Activated CD4-positive, alpha-beta T cell treated with anti-CD3 and anti-CD28 coated beads for 24 hours (primary cell): ENCODE measurements around the gene TMEM128.
A peak's percentile ranks its signal among the peaks of the same experiment; 100 is the strongest.
"Not testable (repeated sequence)": the region's sequence is repeated elsewhere in the genome, so short reads cannot be mapped to it uniquely, and the experiment has no call there.

Source experiments
- DNase-seq, 2 donors: peaks; one replicate each; pipeline ENCODE4 v3.0.0-alpha.2; 2020; ENCODE audit warnings: low read depth in 2 of 2

Gene TMEM128, protein sequence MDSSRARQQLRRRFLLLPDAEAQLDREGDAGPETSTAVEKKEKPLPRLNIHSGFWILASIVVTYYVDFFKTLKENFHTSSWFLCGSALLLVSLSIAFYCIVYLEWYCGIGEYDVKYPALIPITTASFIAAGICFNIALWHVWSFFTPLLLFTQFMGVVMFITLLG

DNA sequence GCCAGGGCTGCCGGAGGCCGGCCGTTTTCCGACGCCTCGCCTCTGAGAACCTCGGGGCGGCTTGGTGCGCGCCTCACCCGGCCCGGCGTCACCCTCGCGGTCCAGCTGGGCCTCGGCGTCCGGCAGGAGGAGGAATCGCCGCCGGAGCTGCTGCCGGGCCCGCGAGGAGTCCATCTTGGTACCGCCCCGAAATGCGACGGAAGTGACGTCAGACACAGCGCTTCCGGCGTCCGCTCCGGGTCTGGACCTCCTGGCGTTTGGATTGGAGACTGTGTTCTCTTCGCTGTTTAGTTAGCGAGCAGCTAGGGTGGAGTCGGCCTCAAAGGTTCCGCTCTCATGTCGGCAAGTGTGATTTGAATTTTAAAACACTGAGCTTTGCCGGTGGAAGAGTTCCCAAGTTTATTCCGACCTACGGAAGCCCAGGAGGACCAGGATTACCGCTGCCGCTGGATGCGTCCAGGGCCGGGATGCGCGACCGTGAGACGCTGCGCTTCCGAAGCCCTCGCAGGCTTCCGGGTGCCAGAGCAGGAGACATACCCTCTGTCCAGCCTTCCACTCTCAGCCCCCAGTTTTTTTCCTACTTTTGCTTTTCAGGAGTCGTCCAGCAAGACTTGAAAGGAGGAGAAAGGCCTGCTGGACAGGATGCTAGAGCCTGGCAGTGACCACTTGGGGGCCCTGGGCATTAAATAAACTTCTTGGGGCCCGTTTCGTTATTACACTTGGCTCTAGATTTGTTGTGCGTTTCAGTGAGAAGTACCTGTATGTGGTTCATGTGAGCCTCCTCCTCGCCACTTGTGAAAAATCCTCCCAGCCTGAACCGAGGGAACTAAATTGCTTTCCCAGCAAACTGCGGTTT is at the start of gene TMEM128:
TMEM128 (minus strand) TSS at position 195 of the 856 bp plus-strand sequence; CDS start at position 174, 21 bp downstream.
- DNase-seq: peak; percentile 86 to 89

DNA sequence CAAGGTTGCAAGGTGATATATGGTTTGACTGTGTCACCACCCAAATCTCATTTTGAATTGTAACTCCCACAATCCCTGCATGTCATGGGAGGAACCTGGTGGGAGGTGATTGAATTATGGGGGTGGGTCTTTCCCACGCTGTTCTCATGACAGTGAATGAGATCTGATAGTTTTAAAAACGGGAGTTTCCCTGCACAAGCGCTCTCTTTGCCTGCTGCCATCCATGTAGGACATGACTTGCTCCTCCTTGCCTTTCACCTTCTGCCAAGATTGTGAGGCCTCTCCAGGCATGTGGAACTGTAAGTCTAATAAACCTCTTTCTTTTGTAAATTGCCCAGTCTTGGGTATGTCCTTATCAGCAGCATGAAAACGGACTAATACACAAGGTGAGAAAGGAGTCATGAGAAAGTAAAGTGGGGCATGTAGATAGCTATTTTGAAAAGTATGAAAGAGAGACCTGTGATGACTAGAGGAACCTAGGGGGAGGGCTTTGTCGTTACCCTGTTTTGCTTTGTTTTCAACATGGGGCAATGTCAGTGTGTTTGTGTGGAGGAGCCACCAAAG is 48.3 kb upstream of the TMEM128 start:
- no peak for DNase-seq

DNA sequence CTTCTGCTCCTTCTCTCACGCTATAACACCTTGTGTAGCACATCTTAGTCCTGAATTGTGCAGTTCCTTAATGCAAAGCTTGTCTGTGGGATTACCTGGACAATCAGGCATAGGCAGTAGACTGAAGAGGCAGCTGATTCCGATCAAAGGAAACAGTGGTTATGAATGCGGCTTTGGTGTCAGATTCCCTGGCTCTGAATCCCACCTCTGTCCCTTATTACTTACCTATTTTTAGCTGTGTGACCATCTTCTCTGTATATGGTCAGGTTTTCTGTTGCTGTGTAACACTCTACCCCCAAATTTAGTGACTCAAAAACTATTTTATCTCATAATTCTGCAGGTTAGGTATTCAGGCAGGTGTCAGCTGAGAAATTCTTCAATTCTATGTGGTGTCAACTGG is 45.3 kb upstream of the TMEM128 start:
- no peak for DNase-seq

DNA sequence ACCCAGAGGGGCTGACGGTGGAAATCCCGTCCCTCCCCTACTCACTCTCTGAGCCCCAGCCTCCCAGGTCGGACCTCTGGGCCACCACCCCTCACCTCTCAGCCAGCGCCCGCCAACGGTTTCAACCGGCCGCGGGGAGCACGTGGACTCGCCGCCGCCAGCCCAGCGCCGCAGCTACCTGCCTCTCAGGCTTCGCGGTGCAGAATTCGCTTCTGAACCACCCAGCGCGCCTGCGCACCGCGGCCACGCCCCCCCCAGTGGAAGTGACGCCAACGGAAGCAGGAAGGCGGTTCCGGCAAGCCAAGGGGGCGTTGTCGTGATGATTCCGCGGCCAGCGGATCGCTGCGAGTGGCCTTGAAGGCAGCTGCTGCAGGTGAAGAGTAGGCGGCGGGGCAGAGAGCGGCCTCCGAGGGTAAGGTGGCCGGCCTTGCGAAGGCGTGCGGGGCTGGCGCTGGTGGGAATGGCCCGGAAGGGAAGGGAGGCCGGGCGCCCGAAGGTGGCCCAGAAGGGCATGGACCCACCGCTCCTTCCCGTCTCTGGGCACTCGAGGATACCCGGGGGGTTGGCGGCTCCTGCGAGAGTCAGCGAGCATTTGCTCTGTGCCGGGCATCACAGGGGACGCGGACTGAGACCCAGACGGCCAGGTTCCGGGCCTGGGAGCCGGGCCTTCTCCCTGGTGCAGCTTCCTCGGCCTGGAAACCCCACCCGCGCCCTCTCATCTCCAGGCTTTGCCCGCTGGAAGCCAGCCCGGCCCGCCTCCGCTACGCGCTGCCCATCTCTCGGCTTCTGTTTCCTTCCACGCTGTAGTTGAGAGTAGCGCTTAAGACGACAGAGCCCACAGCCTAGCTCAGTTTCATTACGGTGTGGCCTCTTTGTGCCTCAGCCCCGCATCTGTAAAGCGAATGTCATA is 42.2 kb upstream of the TMEM128 start, which contains the start of the genes LYAR and ZBTB49:
LYAR (minus strand) TSS at position 214 of the 910 bp plus-strand sequence. CDS start 6,412 bp downstream, outside the sequence.
ZBTB49 (plus strand) TSS at position 311 of the 910 bp plus-strand sequence. CDS start 9,695 bp downstream, outside the sequence.
- peak; percentile 96 to 97 for DNase-seq

DNA sequence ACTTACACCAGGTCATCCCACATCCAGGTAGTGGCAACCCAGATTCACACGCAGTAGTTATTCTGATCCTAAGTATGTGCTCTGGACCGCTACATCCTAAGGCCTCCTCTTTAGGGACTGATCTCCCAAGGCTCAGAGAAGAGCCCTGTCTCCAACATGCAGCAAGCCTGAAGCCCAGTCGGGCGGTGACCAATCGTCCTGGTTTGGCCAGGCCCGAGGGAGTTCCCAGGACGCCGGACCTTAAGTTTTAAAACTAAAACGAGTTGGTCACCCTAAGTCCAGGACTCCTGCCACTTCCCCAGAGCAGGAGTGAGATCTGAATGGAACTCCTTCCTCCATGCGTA is 41.5 kb upstream of the TMEM128 start:
- DNase-seq: peak in 1 of 2 donors; percentile 2

DNA sequence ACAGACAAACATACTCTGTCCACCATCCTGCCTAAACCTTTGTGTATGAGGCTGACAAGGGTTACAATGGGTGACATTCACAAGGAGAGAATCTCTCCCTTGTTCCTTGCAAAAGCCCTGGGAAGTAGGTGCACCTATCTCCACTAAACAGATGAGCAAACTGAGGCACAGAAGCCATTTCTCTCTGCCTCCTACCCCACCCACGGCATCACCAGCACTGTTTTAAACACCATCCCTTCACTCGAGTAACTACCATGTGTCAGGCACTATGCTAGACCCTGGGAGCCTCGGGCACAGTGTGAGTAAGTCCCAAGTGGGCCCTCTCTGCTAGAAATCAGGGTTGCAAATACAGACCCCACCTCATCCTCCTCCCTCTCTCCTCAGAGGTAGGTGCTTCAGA is 41.0 kb upstream of the TMEM128 start:
- DNase-seq: no peak

DNA sequence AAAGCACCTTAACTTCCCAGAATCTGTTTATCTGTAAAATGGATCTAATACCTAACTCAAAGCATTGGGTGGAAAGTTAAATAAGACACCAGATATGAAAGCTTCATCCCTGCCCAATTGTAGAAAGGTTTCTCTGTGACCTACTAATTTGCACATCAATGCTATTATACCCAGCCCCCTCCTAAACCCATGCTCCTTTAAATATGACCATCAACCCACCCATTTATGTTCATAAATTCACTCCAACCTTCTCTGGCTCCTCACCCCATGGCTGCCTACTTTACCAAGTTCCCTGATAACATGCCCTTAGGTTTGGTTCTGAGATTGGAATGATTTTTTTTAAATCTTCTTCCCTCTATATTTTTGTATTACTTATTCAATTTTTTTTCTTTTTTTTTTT is 40.1 kb upstream of the TMEM128 start:
- no peak for DNase-seq

DNA sequence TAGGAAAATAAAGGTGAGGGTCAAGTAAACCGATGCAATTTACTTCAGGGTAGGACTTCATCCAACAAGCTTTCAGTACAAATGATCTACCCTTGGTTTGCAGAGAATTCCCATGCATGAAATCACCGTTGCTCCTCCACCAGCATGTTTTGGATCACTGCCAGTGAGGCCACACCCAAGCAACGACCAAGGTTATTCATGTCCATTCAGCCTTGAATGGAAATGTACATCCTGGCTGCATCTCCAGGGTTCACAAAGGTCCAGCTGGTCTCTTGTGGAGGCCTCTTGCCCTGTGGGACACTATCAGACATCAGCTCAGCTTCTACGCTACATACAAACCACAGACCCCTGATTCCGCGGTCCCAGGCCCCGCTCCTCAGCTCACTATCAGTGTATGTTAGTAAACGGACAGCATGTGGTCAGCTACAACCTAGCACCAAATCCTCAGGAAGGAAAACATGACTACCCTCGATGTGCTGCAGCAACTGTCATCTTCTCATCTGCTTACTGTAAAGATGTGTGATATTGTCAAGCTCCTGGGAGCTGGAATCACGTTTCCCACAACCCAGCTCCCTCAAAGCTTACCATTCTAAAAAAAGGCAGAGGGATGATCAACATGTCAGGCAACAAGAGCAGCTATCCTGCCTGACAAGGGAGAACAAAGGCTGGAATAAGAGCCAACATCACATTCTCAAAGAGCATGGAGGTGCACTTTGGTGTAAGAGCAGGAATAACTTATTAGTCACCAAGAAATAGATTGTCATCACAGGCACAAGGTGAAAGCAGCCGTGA is 37.0 kb upstream of the TMEM128 start:
- no peak for DNase-seq

DNA sequence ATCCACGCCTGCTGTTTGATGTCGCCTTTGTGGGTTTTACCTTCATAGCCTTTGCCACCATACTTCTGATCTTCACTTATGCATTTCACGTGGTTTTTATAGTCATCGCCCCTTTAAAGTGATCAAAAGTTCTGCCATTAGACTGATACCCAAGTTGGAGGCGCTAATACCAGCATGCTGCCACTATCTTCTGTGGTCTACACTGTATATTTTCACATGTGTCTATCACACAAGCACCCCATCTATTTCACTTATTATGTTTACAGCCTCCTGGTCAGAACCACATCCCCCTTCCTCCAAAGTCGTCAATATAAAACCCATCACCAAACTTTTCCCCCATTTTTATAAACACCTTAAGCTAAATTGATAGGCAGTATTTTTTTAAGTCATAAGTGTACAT is 33.8 kb upstream of the TMEM128 start:
- DNase-seq: no peak

DNA sequence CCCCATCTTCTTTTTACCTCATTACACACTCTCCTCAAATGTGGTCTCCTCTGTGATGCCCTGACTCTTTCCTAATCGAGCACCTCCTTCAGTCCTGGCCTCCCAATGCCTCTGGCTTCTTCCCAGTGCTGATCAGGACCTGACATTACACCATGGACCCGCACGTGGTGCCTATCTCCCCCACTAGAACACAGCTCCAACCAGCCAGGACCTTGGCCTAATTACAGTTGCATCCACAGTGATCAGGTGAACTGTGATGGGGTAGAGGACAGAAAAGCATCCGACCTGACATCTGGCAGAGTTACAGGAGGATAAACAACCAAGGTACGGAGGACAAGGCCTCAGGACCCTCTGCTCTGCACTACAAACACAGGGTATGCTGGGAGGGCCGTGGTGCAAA is 29.5 kb upstream of the TMEM128 start:
- no peak for DNase-seq

DNA sequence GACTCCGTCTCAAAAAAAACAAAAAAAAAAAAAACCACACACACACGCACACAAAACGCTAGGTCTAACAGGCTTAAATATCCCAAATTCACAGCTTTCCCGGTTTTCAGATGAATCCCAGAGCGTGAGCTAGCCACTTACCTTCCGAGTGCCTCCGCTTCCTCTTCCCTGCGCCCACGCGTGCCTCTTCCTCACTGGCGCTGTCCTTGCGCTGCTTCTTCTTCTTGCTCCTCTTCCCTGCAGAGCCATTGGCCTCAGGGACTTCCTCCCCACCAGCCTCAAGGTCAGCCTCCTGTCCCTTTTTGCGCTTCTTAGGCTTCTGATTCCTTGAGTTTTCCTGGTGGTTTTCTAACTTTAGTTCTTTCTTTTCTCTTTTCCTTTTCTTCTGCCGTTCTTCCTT is 26.2 kb upstream of the TMEM128 start:
- no peak for DNase-seq

DNA sequence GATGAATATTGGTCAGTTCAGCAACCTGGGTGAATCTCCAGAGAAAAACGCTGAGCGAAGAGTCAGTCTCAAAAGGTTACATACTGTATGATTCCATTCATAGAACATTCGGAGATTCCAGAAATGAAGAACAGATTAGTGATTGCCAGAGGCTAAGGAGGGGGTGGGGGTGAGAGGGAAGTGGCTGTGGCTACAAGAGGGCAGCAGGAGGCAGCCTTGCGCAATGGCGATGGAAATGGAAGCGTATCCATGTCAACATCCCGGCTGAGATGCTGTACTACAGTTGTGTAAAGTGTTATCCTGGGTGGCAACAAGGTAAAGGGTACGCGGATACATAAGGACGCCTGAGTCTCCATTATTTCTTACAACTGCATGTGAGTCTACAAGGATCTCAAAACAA is 23.9 kb upstream of the TMEM128 start:
- no peak for DNase-seq

DNA sequence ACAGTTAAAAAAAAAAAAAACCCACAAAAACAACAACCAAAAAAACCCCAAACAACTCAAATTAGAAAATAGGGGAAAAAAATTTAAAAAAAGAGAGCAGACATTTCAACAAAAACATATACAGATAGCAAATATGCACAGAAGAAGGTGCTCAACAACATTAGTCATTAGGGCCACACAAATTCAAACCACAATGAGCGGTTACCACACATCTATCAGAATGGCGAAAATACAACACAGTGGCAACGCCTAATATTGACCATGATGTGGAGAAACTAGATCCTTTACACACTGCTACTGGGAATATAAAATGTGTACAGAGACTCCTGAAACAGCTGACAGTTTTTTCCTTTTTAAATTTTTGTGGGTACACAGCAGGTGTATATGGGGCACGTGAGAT is 22.5 kb upstream of the TMEM128 start:
- no peak for DNase-seq

DNA sequence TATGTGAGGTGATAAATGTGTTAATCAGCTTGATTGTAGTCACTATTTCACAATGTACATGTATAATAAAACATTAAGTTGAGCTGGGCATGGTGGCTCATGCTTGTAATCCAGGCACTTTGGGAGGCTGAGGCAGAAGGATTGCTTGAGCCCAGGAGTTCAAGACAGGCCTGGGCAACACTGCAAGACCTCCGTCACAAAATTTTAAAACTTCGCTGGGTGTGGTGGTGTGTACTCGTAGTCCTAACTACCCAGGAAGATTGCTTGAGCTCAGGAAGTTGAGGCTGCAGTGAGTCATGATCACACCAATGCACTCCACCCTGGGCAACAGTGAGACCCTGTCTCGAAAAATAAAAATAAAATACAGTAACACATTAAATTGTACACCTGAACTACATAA is 21.8 kb upstream of the TMEM128 start:
- DNase-seq: no peak

DNA sequence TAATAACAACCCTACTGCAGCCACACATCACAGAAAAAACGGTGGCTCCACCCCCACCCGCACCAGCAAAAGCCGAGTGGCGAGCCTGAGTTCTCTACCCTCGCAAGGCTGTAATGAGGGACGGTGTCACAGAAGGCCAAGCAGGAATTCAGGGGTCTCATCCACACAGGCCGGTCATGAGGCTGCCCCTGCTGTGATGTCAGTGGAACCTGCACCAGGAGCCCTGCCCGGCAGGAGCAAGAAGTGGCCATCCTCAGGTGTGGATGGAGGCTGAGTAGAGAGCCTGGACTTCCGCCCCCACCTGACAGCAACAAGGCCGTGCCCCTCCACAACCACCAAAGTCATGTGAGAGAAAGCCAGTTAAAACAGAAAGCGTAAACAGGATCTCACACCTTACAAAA is 21.3 kb upstream of the TMEM128 start:
- DNase-seq: no peak

DNA sequence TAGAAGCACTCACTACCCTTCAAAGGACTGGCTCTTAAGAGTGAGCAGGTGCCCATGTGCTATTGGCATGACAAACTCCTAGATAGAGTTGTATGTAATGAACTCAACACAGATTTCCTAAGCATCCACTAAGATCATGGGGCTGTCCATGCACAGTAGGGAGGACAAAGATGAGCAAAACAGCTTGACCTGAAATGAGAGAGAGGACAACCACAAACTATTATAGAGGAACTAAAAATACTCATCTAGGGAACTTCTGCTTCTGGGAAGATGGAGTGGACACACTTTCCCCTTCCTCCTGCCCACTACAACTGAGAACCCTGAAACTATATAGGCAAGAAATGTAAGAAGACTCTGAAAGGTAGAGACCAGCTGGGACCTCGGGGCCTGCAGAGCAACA is 20.8 kb upstream of the TMEM128 start:
- no peak for DNase-seq

DNA sequence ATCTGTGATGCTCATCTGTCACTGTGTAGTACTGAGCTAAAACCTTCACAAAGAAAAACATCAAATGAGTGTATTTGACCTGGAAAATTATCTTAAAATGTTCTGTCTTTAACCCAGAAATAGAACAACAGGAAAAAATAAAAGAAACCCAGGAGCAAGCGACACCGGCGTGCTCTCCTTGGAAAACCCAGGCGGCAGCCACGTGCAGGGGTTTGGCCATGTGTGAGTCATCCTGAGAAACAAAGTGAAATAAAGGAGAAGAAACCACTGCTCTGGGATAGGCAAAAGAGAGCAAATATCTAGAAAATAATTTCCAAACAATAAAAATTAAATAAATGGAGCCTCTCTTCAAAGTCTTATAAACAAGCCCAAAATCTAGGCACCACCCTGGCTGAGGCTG is 20.0 kb upstream of the TMEM128 start:
- DNase-seq: no peak

DNA sequence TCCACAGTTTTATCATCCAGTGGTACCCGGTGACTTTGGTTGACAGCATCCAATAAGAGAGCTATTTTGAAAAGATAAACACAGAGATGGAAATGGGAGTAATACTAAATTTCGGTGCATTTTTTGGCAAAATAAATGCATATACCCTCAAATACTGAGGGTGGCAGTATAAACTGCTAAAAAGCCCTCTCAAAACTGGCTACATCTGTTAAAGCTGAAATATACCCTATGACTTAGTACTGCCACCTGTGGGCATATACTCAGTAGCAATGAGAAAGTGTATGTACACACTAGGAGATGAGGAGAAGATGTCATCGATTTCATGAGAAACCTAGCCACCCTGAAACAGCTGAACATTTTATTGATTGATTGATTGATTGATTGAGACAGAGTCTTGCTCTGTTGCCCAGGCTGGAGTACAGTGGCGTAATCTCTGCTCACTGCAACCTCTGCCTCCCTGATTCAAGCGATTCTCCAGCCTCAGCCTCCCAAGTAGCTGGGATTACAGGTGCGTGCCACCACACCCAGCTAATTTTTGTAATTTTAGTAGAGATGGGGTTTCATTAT is 12.2 kb upstream of the TMEM128 start:
- no peak for DNase-seq

DNA sequence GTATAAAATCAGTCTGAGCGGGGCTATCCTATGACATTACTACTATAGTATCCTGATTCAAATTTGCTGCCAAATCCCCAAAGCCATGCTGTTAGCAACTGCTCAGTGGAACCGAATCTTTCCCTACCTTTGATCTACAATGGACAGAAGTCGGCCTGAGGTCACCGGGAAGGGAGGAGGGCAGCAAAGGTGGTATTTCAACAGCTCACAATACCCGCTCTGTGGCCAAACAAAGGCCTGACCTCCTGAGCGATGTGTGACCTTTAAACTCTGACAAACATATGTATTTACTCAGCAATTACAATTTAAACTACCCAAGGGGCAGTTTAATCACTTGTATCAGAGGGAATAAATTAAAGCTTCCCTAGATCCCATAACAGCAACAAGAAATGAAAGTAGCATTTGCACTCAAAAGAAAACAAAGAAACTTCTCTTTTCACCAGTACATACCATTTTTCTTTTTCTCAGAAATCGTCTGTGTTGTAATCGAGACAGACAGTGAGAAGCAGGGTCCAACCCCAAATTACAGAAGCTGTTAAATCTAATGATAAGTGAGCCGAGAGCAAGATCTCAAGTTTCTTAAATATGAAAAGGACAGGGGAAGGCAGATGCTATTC is 11.6 kb upstream of the TMEM128 start:
- no peak for DNase-seq

DNA sequence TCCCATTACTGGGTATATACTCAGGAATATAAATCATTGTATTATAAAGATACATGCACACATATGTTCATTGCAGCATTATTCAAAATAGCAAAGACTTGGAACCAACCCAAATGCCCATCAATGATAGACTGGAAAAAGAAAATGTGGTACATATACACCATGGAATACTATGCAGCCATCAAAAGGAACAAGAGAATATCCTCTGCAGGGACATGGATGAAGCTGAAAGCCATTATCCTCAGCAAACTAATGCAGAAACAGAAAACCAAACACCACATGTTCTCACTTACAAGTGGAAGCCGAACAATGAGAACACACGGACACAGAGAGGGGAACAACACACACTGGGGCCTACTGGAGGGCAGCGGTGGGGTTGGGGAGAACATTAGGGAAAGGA is 9.7 kb upstream of the TMEM128 start:
- DNase-seq: not testable (repeated sequence)
